HUES48 (cell line): ENCODE measurements around the gene HMGCS2.
"Not testable (repeated sequence)": the region's sequence is repeated elsewhere in the genome, so short reads cannot be mapped to it uniquely, and the experiment has no call there.

ENCODE experiments used
- H3K27ac ChIP-seq: one replicate; pipeline ENCODE4 v1.7.0; 2013; ENCODE audit warnings: low read depth, low read length, inconsistent platforms
- H3K27me3 ChIP-seq: 2 replicates; pipeline ENCODE4 v1.6.1; 2013; ENCODE audit warnings: mild to moderate bottlenecking, low read length; ENCODE audit not compliant: control insufficient read depth, insufficient read depth
- H3K36me3 ChIP-seq: 2 replicates; pipeline ENCODE4 v1.6.1; 2013; ENCODE audit warnings: low read length; ENCODE audit not compliant: control insufficient read depth, insufficient read depth
- H3K4me1 ChIP-seq: 2 replicates; pipeline ENCODE4 v1.6.1; 2013; ENCODE audit warnings: mild to moderate bottlenecking, low read length; ENCODE audit not compliant: control insufficient read depth, insufficient read depth
- H3K4me3 ChIP-seq: 2 replicates; pipeline ENCODE4 v1.5.1; 2013; ENCODE audit warnings: mild to moderate bottlenecking, low read depth, low read length
- H3K9ac ChIP-seq: 2 replicates; pipeline ENCODE4 v1.6.1; 2013; ENCODE audit warnings: mild to moderate bottlenecking, low read depth, low read length, moderate library complexity
- H3K9me3 ChIP-seq: 2 replicates; pipeline ENCODE4 v1.6.1; 2013; ENCODE audit warnings: low read length; ENCODE audit not compliant: control insufficient read depth, insufficient read depth

HMGCS2 gene

GRCh38 chr1:119790451-119791198, 21.9 kb upstream of the HMGCS2 start:
- no peak overlapping the region for H3K4me3 ChIP-seq
- H3K9ac ChIP-seq: no peak overlapping the region
- peak overlapping the region; percentile 44 for H3K27ac ChIP-seq
- no peaks in the 10 kb centered on the region for H3K4me1 ChIP-seq
- H3K27me3 ChIP-seq: no peaks in the 10 kb centered on the region
- no peaks in the 10 kb centered on the region for H3K9me3 ChIP-seq
- H3K36me3 ChIP-seq: no peaks in the 10 kb centered on the region

GRCh38 chr1:119787776-119788175, 19.1 kb upstream of the HMGCS2 start:
- H3K9me3 ChIP-seq: no peaks in the 10 kb centered on the region
- no peaks in the 10 kb centered on the region for H3K4me1 ChIP-seq
- no peak overlapping the region for H3K9ac ChIP-seq
- H3K4me3 ChIP-seq: no peak overlapping the region
- no peaks in the 10 kb centered on the region for H3K36me3 ChIP-seq
- no peak overlapping the region for H3K27ac ChIP-seq
- no peaks in the 10 kb centered on the region for H3K27me3 ChIP-seq

- H3K4me3 ChIP-seq, H3K36me3 ChIP-seq, H3K9ac ChIP-seq, H3K4me1 ChIP-seq, H3K9me3 ChIP-seq, H3K27ac ChIP-seq, H3K27me3 ChIP-seq: not testable (repeated sequence)
These were observed 17.9 kb upstream of the HMGCS2 start for GRCh38 chr1:119786473-119787050.

GRCh38 chr1:119786046-119786445, 17.3 kb upstream of the HMGCS2 start:
- H3K4me1 ChIP-seq, H3K9me3 ChIP-seq, H3K36me3 ChIP-seq, H3K4me3 ChIP-seq, H3K27ac ChIP-seq, H3K27me3 ChIP-seq, H3K9ac ChIP-seq: not testable (repeated sequence)

- Histone ChIP-seq H3K4me3 (no peak overlapping the region), H3K27ac (no peak overlapping the region)
These were observed 15.6 kb upstream of the HMGCS2 start for GRCh38 chr1:119784191-119784781.

DNA sequence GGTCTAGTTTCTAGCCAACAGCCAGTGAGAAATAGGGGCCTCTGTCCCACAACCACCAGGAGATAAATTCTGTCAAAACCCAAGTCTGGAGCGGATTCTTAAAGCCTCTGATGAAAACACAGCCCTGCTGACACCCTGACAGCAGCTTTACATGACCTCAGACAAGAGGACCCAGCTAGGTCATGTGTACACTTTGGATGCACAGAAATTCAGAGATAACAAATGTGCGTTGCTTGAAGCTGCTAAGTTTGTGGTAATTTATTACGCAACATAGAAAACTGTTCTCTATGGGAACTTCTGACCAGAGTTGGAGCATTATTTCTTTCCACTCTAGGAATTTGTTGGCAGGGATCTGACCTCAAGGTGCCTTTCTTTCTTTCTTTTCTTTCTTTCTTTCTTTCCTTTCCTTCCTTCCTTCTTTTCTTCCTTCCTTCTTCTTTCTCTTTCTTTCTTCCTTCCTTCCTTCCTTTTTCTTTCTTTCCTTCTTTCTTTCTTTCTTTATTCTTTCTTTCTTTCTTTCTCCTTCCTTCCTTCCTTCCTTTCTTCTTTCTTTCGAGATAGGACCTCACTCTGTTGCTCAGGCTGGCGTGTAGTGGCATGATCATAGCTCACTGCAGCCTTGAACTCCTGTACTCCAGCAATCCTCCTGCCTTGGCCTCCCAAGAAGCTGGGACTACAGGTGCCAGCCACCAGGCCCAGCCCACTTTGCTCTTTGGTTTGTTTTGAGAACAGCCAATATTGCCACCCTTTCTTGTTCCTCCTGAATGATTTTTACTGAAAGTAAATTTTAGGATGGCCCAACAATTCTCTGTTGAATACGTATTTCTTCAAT, 14.9 kb upstream of the HMGCS2 start:
- Histone ChIP-seq H3K36me3 (no peaks in the 10 kb centered on the region), H3K27ac (no peak overlapping the region), H3K27me3 (no peaks in the 10 kb centered on the region), H3K9me3 (no peaks in the 10 kb centered on the region), H3K9ac (no peak overlapping the region), H3K4me1 (no peaks in the 10 kb centered on the region), H3K4me3 (no peak overlapping the region)

More at GRCh38 chr1:119784191-119784781, 15.6 kb upstream of the HMGCS2 start:
- Histone ChIP-seq H3K9ac (no peak overlapping the region), H3K4me1 (no peaks in the 10 kb centered on the region), H3K27me3 (no peaks in the 10 kb centered on the region), H3K36me3 (no peaks in the 10 kb centered on the region), H3K9me3 (no peaks in the 10 kb centered on the region)

DNA sequence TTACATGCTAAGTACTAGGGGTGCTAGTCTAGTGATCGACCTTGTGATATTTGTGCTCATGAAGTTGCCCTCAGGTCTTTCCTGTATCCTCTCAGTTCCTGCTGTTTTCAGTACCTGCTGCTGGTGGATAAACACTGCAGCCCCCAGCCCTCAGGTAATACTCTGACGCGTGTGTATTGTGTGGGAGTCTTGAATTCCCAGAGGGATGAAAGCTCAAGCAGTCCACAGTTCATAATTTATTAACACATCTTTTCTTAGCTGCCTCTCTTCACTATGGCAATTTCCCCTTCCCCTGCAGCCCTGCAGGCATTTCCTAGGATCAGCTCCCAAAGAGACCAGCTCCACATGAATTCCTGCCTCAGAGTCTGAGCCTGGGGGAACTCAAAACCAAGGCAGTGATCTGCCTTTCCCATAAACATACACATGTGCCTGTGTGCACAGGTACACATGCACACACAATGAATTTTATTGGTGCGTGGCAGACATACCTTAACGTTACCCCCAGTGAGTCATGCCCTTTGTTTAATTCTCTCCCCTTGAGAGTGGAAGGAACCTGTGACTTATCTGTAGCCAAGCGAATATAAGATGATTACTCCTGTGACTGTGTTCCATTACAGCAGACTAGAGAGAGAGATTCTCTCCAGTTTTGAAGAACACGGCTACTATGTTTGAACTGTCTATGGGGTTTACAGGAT, 14.1 kb upstream of the HMGCS2 start:
- no peaks in the 10 kb centered on the region for H3K4me1 ChIP-seq
- no peak overlapping the region for H3K9ac ChIP-seq
- H3K4me3 ChIP-seq: no peak overlapping the region
- H3K36me3 ChIP-seq: no peaks in the 10 kb centered on the region
- no peaks in the 10 kb centered on the region for H3K27me3 ChIP-seq
- H3K9me3 ChIP-seq: no peaks in the 10 kb centered on the region
- H3K27ac ChIP-seq: no peak overlapping the region

- Histone ChIP-seq H3K27ac (no peak overlapping the region), H3K4me3 (no peak overlapping the region), H3K36me3 (no peaks in the 10 kb centered on the region), H3K27me3 (no peaks in the 10 kb centered on the region), H3K9ac (no peak overlapping the region), H3K4me1 (no peaks in the 10 kb centered on the region), H3K9me3 (no peaks in the 10 kb centered on the region)
These were observed 12.9 kb upstream of the HMGCS2 start for GRCh38 chr1:119781434-119782210.

GRCh38 chr1:119779869-119780356, 11.2 kb upstream of the HMGCS2 start:
- no peak overlapping the region for H3K9ac ChIP-seq
- H3K4me1 ChIP-seq: no peaks in the 10 kb centered on the region
- H3K4me3 ChIP-seq: no peak overlapping the region
- no peaks in the 10 kb centered on the region for H3K27me3 ChIP-seq
- H3K9me3 ChIP-seq: no peaks in the 10 kb centered on the region
- H3K36me3 ChIP-seq: no peaks in the 10 kb centered on the region
- no peak overlapping the region for H3K27ac ChIP-seq
